ENCODE data around the gene ANKRD33B.
"Not testable (repeated sequence)": the region's sequence is repeated elsewhere in the genome, so short reads cannot be mapped to it uniquely, and the experiment has no call there.

The ANKRD33B gene

DNA sequence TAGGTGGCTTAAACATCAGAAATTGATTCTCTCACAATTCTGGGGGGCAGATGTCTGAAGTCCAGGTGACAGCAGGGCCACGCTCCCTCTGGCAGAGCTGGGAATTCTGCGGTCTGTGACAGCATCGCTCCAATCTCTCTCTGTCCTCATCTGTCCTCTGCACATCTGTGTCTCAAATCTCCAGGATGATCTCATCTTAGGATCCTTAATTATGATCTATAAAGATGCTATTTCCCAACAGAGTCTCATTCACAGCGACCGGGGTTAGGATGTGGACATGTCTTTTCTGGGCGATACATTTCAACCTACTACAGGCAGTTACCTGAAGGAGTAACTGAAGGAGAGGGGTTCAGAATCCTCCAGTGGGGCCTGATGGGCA lies 31.4 kb downstream of the ANKRD33B start:
- no peak for DNase-seq

DNA sequence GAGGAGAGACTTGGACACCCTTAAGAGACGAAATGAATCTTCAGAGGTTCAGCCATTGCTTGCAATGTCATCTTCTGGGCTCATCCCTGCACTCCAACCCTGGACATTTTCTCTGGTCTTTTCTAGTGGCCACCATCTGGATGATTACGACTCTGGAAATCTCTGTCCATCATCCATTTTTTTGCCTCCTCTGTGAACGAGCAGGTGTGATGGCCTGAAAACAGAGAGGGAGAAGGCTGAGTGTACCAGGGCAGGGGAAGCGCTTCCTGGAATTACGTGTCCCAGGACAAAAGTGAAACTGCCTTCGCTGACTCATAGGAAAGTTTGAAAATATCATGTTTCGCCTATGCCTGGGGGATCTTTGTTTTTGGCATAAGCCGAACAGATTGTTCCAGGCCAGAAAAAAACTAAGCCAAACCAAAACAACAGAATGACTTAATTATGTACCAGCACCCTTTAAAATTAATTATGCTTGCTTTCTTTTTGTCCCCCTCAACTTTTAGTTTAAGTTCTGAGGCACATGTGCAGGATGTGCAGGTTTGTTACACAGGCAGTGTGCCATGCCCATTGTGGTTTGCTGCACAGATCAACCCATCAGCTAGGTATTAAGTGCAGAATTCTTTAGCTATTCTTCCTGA lies 31.9 kb downstream of the ANKRD33B start:
- DNase-seq: no peak

- no peak for DNase-seq
These were observed 32.4 kb downstream of the ANKRD33B start for GRCh38 chr5:10596310-10596703.

GRCh38 chr5:10596886-10597451 lies 33.1 kb downstream of the ANKRD33B start:
- no peak for DNase-seq

- DNase-seq: no peak
These were observed 35.2 kb downstream of the ANKRD33B start for GRCh38 chr5:10599113-10599512.

DNA sequence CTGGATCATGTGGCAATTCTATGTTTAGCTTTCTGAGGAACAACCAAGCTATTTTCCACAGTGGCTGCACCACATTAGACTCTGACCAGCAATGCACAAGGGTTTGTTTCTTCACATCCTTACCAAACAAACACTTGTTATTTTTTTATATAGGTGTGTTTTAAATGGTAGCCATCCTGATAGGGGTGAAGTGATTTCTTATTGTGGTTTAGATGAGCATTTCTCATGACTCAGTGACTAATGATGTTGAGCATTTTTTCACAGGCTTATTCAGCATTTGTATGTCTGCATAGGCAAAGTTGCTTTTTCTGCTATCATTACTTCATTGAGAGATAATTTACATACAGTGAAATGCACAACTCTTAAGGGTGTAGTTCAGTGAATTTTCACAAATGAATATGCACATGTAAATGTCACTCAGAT lies 36.0 kb downstream of the ANKRD33B start:
- no peak for DNase-seq

- peak in 1 of 2 donors; percentile 24 for DNase-seq
These were observed 36.9 kb downstream of the ANKRD33B start for GRCh38 chr5:10600626-10601245.

GRCh38 chr5:10601246-10602030 lies 37.6 kb downstream of the ANKRD33B start:
- peak; percentile 85 to 88 for DNase-seq

DNA sequence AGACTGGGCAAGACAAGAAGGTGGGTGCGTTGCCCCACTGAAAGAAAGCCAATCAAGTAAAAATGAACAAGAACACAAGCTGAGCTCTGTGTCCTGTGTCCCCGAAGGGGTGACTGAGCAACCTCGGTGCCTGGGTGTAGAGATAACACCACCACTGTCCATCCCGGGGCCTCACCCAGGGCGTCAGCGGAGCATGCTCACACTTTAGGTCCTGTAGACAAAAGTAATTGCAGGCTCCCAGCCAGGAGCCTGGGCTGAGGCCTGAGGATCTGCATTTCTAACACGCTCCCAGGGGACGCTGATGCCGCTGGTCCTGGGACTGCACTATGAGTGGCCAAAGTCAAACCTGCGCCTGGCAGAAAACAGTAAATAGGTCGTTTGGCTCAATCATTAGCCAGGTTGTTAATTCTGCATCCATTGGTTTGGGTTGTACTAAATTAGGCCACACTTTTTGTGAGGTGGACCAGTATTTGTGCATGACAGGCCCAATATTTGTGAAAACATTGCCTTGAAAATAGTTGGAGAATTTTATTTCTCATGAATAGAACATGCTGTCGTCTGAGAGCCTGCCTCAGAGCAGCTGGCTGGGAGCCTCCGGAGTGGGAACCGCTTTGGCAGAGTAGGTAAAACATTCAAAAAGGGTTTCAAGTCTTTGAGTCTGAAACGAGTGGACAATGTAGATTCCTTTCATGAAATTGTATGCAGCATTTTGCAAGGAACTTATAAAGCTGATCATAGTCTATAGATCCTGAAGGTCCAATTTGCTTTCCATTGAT lies 38.3 kb downstream of the ANKRD33B start:
- DNase-seq: peak; percentile 45 to 61

DNA sequence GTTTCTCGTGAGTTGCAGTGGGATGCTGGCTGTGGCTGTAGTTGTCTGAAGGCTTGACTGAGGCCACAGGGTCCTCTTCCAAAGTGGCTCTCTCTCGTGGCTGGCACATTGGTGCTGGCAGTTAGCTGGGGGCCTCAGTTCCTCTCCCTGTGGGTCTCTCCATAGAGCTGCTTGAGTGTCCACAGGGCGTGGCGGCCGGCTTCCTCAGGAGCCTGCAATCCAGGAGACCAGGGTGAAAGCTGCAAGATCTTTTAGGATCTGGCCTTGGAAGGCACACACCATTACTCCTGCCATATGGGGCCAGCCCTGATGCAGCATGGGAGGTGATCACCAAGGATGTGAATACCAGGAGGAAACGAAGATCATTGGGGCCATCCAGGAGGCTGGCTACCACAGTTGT lies 41.1 kb downstream of the ANKRD33B start:
- no peak for DNase-seq

- DNase-seq: not testable (repeated sequence)
These were observed 42.8 kb downstream of the ANKRD33B start for GRCh38 chr5:10606632-10607022.

DNA sequence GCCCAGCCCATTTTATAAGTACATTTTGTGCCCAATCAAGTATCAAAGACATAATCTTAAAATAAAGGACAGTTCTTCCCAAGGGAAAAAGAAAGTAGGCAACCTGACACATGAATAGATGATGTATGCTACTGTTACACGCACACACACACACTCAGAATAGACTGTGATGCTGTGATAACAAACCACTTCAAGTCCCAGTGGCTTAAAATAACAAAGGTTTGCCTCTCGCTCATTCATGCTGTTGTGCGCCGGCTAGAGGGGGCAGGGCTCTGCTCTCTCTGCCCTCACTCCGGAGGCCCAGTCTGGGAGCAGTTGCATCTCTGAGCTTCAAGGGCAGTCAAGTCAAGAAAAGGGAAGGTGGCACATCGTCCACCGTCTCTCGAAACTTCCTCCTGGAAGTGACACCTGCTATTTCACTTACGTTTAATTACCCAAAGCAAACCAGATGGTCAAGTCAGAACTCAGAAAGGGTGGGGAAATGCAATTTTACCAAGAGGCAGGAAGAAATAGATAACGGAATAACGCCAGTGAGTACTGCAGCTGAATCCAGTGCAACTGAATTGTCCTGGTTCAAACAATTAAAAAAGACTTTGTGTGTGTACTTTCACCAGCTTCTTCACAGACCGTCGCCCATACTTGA lies 43.3 kb downstream of the ANKRD33B start:
- DNase-seq: no peak

GRCh38 chr5:10607666-10608073 lies 43.8 kb downstream of the ANKRD33B start:
- no peak for DNase-seq

GRCh38 chr5:10608081-10608480 lies 44.2 kb downstream of the ANKRD33B start:
- DNase-seq: not testable (repeated sequence)

DNA sequence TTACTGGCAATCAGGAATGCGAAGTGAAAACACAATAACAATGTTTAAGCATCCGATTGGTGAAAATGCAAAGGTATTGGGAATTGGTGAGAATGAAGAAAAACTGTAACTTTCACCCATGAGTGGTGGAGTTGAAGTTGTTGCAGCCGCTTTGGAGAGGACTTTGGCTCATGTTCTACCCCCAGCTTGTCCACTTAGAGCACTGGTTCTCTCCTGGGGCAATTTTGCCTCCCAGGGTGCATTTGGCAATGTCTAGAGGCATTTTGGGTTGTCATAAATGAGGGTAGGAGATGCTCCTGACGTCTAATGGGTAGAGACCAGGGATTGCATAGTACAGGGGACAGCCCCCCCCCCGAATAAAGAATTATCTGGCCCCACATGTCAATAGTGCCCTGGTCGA lies 46.2 kb downstream of the ANKRD33B start:
- DNase-seq: no peak

DNA sequence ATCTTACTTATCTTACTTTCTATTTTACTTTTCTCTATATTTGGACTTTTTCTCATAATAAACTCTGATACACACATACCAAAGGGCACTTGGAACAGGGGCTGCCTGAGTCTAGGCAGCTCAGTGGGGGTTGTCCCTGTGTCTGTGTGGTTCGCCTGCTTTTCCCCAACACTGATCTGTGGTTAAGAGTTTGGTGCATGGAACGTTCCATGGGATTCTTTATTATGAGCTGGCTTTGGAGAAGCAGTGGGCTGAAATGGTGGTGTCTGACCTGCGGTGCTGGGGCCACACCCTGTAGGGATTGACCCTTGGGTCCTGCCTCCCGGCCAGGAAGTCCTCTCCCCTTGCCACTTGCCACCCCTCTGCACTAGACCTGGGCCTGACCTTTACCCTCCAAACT lies 47.4 kb downstream of the ANKRD33B start:
- DNase-seq: no peak

DNA sequence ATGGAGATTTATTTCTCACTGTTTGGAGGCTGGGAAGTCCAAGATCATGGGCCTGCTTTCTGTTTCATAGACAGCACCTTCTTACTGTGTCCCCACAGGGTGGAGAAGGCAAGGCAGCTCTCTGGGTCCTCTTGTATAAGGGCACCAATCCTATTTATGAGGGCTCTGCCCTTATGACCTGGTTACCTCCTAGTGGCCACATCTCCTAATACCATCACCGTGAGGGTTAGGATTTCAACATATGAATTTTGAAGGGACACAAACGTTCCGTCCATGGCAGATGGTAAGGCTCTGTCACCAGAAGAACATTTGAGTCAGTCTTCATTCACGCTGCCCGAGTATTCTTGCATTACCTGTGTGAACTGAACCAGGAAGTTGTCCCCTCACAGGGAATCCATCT lies 48.4 kb downstream of the ANKRD33B start:
- no peak for DNase-seq

DNA sequence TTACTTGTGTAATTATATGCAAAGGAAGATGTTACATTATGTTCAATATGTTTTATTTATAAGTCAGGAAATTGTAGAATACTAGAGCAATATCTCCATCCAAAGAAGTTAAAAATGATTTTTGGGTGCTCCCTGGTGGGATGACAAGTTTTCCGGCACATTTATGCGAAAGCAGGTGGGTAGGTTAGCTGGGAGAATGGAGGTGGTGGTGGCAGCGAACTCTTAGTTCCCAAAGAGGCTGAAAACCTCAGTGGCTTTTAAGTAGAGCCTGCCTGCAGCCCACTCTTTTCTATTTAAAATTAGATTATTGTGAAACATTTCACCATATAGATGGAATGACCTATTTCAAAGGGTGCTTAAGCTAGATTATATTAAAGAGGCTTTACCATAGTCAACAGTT lies 51.8 kb downstream of the ANKRD33B start:
- DNase-seq: no peak

- no peak for DNase-seq
These were observed 53.2 kb downstream of the ANKRD33B start for GRCh38 chr5:10617103-10617502.

DNA sequence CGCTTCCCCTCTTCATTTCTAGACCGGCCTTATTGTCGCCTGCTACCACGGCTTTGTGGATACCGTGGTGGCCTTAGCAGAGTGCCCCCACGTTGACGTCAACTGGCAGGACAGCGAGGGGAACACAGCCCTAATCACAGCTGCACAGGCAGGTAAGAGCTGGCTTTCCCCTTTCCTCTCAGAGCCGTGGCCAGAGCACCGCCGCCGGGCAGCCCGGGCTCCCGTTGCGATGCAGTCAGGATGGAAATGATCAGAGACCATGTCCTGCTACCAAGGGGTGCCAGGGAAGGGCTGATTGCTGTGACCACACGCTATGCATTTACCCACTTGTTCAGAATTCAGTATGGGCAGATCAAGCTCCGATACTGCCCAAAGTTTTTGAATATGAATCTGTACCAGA lies 54.4 kb downstream of the ANKRD33B start:
- DNase-seq: no peak

DNA sequence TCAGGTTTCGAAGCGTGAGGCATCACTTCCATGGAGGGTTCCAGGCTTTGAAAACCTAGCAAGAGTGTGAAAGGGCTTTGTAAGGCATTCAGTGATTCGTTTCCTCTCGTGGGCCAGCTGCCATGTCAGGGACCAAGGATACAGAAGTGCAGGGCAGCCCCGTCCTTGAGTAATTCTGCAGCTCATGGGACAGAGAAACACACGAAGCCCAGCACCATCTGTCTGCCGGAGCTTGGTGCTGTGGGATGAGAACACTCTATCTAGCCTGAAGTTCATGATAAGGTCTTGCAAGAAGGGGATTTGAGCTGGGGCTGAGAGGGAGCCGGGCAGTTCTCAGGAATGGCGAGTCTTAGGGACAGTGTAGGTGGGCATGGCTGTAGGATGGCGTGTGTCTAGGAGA lies 55.8 kb downstream of the ANKRD33B start:
- no peak for DNase-seq

GRCh38 chr5:10620346-10620745 lies 56.5 kb downstream of the ANKRD33B start:
- no peak for DNase-seq

All from hippocampal formation (tissue), 2 donors.